Measurements from ENCODE around the gene GAB1.

The GAB1 gene

DNA sequence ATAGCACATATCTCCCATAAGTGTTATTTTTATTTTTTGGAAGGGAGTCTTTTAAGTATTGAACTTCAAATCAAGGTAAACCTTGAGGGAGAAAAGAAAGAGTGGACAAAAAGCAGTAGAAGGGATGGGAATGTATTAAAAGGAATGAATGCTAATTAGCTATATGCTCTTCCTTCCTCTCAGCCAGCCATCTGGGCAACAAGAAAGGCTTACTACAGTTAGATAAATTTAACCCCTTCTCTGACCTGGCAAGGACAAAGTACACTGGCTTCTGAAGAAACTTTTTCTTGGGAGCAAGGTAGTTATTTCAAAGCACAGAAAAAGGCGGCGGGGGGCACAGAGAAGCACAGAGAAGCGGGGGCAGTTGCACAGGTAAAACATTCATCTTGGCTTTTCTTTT is 54.6 kb downstream of the GAB1 start:
- no peak for DNase-seq

DNA sequence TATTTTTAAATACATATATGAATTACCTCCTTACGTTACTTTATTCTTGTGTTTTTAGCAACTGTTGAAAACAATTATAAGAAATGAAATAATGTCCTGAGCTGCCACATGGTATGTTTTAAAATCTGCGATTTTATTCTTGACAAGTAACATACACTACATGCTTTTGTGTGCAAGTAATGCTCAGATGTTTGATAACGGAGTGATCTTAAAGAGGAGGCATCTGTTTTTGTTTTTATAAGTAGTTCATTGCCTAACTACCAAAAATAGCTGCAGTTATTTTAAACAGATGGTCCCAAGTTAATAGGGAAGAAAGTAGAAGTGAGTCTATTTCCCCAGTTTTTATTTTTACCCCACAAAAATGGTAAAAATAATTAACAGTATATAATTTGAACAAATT is 55.2 kb downstream of the GAB1 start:
- peak; percentile 82 for DNase-seq

DNA sequence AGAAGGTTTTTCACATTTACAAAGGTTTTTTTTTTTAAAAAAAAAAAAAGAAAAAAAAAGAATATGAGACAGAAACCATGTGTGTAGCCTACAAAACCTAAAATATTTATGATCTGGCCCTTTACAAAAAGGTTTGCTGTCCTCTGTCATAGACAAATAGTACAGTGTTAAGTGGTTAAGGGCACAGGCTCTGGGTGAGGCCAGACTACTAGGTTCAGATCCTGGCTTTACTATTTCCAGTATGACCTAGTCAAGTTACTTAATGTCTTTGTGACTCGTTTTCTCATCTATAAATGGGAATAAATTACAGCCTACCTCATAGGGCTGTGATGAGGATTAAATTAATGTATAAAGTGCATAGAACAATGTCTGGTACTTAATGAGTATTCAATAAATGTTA is 56.5 kb downstream of the GAB1 start:
- DNase-seq, result no peak

DNA sequence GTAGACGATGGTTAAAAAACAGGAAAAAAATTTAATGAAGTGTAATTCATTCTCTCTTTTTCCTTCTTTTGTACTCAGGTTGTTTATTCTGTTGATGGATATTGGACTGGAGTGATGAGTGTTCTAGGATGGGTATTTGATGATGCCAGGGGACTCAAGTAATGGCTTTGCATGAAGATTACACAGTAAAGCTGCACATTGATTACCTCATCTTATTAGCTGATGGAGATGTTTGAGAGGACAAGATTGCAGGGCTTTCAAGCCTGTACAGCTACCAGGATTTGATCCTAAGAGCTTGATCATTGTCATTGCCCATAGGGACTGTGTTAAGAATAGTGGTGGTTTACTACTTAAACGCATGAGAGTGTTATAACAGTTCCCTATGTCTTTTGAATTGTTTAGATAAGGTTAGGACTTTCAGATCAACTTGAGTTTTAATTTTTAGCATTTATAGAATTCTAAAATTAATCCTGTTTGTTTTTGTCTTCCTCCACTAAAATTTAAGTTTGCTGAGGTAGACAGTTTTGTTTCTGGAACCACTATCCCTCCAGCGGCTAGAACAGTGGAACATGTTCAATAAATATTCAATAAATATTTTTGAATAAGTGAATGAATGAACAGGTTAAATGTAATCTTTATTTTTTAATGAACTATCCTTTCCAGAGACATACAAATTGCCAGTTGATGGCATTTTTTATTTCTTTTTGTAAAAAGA is 58.2 kb downstream of the GAB1 start:
- no peak for DNase-seq

DNA sequence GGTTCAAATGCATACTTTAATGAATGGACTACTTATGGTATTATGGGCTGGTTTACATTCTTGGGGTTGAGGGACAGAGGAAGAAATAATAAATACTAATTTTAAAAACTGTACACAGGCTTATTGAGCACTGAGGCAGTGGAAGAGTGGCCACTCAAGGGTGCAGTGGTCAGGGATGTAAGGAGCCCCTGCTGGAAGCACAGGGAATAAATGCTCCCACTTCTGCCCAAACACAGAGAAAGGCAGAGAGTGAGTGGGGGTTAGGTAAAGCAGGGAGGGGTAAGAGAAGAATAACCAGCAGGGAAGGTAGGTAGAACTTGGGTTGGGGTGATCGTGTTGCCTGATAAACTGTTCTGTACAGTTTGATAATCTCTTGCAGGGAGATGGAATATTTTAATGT is 60.0 kb downstream of the GAB1 start:
- DNase-seq, result no peak

DNA sequence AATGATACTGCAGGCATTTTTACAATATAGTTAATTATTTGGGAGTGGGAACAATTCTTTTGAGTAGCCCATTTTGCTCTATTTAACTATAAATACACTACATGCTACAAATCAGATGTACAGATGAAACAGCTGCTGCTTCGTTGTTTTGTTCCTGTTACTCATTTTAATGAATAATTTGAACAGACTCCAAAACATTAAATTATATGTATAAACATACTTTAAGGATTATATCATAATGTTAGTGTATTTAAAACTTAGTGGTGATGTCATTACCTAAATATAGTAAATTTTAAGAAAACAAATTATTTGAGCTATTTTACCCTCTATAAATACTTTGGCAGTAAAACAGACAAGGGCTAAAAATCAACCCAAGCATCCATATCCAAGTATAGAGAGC is 60.7 kb downstream of the GAB1 start:
- peak; percentile 66 for DNase-seq

DNA sequence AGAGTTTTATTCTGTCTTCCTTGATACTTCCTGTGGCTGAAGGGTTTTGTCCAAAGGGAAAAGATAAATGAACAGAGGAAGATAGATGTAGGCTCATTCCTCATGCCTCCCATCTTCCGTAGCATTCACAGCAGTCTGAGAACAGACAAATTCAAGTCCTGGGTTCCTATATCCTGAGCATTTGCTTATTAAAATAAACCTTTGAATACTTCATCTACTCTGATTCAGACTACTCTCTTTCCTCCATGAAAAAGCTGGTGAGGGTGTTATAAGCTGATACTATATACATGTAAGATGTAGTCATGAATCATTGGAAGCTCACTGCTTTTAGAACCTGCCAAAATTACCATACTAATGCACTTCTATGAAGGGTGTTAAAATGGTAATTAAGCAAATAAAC is 61.2 kb downstream of the GAB1 start:
- DNase-seq, result no peak

DNA sequence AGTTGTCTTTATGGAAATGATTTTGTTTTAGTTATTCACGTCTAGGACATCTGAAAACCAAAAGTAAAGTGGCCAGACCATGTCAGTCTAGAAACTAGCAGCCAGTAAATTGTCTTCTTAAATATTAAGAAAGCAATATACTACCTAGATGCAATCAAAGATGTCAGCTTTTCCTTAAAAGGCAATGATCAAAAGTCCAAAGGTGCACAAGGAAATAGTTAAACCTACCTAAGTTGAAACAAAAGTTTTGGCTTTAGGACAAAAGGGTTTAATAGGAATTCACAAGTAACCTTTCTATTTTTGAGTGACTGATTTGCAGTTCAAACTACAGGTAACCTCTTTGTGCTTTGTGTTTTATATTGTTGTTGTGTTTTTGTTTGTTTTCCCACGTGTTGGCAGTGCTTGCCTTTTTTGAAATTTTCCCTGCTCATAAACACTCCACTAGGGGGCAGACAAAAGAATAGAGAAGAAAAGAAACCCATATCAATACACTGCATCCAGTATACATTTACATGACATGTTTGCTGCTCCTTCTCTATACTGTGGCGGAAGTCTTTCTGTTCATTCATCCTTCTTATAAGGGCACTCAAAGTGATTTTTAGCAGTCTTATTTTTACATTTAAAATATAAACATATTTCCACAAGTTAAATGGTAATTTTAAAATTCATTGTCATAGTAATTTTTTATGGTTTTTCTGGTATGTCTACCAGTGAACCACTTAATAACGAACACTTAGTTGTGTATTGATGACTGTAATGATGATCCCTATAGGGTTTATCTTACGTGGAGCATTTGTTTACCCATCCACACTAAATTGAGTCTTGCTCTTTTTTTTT is 62.7 kb downstream of the GAB1 start:
- peak; percentile 30 for DNase-seq

DNA sequence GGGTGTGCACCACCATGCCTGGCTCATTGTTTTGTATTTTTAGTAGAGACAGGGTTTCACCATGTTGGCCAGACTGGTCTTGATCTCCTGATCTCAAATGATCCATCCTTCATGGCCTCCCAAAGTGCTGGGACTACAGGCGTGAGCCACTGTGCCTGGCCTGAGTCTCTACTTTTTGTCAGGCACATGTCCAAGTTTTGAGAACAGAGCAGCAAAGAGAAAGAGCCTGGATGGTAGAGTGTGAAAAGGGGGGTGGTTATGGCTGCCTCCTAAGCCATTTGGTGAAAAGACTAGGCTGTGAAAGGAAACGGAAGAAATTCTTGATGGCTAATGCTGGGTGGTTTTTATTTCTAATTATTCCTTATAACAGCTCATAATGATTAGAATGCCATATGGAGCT is 63.4 kb downstream of the GAB1 start:
- no peak for DNase-seq

DNA sequence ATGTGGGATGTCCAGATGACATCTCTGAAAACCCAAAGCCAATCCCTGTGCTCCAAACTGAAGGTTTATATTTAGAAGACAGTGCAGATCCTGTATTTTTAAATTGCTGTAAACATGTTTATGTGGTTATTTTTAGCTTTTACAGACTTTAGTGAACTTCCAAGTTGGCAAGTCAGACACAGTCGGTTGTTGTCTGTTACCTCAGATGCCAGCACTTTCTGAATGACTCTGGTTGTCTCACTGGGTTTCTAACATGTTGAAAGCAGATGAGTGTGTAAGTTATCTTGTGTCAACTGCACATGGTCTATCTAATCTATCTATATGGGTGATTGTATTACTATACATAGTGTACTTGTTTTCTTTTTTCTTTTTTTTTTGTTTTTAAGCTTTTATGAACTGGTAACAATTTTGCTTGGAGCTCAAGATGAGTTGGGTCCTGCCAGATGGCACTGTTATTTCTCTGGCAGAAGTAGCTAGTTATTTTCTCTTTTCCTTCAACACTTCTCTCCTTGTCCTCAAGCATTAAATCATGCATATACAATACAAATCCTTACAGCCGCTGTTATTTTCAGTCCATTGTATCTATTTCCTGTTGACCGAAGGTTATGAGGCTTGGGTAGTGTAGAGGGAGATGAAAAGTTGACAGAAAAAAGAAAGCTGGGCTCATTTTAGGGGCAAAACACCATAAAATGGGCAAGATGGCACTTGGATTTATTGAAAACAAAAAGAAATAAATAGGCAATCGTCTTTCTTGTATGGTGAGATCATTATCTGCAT is 66.3 kb downstream of the GAB1 start:
- DNase-seq, result no peak

DNA sequence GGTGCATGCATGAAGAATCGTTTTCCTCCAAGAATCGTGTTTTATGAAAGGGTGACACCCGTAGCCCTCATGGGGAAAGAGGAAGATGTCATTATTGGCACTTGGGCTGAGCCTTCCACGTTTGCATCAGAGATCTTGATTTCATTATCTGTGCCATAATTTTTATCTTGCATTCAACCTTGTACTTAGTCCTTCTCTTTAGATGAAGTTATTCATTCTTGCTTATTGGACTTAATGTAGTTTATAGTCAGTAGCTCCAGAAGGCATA is 66.8 kb downstream of the GAB1 start:
- no peak for DNase-seq

DNA sequence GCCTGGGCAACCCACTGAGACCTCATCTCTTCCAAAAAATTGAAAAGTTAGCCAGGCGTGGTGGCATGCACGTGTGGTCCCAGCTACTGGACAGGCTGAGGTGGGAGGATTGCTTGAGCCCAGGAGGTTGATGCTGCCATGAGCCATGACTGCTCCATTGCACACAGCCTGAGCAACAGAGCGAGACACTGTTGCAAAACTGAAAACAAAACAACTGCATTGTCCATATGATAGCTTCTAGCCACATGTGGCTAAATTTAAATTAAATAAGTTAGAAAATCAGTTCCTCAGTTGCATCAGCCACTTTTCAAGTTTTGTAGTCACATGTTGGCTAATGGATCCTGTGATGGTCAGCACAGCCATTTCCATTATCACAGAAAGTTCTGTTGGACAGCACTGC is 67.9 kb downstream of the GAB1 start:
- DNase-seq, result no peak

DNA sequence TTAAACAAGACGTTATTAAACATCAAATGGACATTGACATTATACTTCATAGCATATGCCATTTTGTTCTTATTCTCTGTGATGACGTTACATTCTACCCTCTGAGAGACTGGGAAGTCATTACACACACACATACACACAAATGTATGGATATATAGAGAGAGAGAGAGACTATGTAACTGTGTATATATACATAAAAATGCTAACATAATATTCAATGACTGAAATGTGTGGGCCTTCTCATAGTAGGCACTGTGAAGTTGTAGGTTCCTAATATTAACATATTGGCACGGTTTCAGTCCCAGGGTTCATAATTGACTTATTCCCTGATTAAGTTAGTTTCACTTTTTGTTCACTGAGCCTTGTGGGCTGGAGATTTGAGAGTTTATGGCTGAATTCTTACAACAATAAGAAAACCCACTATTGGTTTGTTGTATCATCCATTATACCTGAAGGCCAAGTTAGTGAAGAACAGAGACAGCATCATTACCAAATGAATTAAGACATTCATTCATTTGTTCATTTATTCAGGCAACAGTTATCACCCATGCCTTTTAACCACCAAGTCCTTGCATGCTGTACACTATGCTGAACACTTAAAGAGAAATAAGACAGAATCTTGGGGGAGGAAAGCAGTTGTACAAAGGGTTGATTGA is 68.5 kb downstream of the GAB1 start:
- DNase-seq, result no peak

DNA sequence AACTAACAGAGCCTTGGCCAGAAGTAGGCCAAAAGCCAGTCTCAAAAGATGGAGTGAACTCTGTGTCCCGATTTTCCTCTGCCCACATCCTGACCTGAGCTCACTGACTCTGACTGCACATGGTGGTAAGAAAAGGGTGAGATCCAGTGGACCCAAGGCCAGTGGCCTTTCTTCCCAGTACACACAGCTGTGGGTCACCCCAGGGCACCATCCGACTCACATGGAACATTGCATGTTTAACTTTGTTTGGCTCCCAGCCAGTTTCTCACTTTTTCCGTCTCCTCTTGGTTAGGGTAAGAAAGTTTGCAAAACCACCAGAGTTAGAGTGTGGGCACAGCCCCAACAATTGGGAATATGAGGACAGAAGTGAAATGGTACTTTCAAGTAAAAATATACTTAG is 69.8 kb downstream of the GAB1 start:
- DNase-seq, result peak; percentile 55

DNA sequence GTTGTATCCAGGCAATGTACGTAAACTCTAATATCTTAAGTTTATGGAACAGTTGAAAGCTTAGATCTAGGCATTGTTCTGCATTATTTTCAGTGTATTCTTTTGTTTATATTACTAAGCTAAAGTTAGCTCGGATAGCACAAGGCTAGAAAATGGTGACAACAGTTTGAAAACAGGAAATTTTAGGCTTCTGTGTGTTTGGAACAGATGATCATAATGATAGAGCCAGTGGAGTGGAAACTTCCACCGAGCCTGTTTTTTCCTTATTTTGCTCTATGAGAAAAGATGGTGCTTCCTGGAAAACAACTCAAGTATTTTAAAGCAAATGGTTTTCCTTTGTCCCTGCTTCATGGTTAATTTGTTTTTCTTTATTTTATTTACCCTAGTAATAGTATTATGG is 70.8 kb downstream of the GAB1 start:
- DNase-seq, result no peak

DNA sequence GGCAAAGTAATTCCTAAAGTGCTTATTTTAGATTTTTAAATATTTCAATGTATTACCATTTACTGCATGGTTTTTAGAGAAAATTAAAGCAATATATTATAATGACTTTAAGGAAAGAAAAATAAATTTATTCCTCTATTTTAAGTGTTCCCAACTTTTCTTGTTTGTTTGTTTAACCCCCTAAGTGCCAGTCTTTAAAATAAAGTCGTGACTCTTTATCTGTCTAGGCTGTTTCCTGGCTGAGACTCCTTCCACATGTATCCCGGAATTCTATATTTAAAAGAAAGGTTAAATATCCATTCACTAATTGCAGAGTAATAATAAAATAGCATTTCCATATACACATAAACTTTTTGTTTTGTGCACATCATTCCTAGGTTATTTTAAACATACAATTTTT is 71.2 kb downstream of the GAB1 start:
- DNase-seq, result no peak

DNA sequence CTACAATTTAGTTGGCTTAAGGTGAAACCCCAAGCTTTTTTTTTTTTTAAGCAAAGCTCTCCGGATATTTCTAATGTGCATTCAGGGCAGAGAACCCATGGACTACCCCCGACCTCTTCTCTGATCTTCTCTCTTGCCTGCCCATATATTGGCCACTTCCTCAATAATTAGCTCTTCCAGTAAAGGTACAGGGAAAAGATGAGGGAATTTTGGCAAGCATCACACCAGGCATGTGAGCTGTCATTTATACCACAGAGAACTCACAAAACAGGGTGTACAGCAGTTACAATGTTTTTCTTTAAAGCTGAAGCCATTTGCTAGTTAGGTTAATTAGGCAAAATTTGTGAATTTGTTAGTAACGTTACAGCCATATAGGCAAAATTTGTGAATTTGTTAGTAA is 73.3 kb downstream of the GAB1 start:
- DNase-seq, result no peak

DNA sequence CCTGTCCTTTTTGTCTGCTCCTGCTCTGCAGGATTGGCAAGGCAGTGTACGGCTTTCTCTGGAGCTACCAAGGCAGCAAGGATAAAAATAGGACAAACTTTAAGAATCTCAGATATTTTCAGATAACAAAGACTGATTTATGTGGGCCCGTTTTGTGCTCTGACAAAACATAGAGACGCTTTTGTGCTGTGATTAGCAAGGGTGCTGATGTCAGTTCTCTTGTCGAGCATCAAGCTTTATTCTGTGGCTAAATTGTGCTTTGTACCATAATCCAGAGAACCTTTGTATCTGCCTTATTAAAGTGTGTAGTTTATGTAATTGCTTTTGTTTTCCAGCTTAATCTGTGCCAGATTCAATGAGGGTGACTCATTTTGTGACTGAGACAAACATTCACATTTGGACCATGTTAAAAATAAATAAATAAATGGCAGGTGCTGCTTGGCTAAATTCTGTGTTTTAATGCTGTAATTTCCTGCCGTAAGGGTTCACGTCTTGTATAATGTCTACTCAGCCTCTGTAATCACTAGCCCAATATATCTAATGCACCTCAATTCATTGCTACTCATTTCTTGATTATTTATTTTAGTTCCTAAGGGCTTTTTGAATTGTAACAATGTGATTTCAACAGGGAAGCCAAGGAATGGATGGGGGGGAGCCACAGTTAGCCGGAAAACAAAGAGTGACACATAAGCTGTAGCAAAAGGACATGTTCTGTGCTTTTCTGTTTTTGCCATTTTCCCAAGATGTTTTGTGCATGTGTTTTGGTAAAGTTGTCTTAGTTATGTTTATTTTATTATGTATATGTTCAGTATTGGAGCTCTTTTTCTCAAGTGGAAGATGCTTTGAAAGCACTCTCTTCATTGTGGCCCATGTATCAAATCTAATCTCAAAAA is 75.1 kb downstream of the GAB1 start:
- no peak for DNase-seq

DNA sequence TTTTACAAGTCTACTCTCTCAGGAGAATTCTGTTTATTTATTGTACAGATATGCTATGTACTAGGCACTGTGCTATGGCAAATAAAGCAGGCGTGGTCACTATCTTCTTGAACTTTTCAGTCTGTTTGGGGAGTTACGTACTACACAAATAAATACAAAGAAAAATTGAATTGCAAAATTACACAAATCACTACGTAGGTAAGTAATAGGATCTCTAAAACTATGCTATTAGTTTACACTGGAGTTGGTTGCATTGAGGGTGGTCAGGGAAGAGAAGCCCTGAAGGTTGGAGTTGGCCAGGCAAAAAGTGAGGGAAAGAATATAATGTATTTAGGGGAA is 75.7 kb downstream of the GAB1 start:
- DNase-seq, result no peak

DNA sequence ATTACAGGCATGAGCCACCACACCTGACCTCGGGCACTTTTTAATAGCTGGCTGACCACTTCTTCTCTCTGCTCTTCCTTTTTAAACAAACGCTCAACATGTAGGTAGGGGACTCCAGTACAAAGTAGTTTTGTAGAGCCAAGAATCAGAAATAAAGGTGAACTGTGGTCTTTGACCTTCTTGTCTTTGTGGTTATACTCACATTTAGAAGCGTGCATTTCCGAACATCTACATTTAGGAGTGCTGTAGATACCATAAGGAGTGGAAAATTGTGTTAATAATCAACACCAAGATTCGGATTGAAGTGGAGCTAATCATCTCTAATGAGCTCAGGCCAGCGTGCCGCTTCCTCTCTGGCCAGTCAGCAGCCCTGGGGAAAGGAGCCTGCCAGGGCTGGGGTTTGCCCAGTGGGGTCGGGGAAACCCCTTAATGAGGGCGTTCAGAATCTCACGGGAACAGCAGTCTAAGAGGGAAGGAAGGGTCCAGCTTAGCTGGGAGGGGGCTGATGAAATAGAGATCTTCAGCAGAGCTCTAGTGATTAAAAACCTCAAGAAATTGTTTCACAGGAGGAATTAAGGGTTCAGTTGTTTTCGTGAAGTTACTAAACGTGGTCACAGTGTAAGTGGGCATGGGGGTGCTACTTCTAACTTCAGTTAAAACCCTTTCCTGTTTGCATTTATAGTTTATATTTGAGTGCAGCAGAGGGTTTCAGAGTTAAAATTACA is 81.2 kb downstream of the GAB1 start:
- no peak for DNase-seq

DNA sequence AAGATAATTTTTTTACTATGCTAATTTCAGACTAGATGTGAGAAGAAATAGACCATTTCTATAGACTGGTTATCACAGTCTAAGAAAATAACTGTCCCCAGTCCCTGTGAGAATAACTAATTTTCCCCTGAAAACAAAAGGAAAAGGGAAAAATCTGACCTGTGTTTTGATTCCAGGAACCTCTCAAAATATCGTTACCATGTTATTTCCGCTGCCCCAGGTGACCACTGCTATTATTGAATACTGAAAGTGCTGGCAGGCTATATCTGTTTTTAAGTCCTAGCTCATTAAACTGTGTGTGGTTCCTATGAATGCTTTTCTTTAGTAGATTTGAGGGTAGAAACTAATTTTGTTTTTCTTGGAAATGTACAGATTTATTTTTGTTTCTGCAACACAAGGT is 83.6 kb downstream of the GAB1 start:
- no peak for DNase-seq

DNA sequence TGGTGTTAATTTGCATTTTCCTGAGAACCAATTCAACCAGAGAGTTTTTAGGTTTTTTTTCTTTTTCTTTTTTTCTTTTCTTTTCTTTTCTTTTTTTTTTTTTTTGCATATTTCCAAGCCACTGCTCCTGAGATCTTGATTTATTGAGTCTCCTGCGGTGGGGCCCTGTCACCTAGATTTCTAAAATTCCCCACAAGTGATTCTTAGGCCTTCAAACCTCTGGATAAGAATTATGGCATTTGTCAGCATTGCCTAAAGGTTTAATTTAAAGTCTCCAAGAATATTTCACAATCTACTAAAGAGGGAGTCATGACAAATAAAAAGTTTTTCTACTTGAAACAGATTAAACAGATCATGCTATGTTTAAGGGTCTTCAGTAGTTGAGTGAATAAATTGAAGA is 84.9 kb downstream of the GAB1 start:
- DNase-seq, result peak; percentile 67
